Sigmoid colon (tissue), 7 donors: Measurements from ENCODE around the gene NUPR1. TPM values are rescaled to one million over a fixed set of nuclear protein-coding genes. Genes with fewer than 3 reads are reported as not detected.
A peak's percentile ranks its signal among the peaks of the same experiment; 100 is the strongest.
"Not testable (repeated sequence)": the region's sequence is repeated elsewhere in the genome, so short reads cannot be mapped to it uniquely, and the experiment has no call there.

Experiments used
- DNase-seq: peaks from one replicate; pipeline ENCODE4 v3.0.0-alpha.2; 2019
- H3K27ac ChIP-seq, 4 donors: fragments of 200-600 bp; sonication (generic); one replicate each; pipeline ENCODE4 v1.5.1; 2016 to 2019; ENCODE audit warnings: mild to moderate bottlenecking in 1 of 4
- H3K27me3 ChIP-seq, 3 donors: fragments of 200-600 bp; sonication (generic); one replicate each; pipeline ENCODE4 v1.5.1; 2019; ENCODE audit warnings: mild to moderate bottlenecking in 1 of 3
- H3K36me3 ChIP-seq, 4 donors: fragments of 200-600 bp; sonication (generic); one replicate each; pipeline ENCODE4 v1.5.1; 2016 to 2019
- H3K4me1 ChIP-seq, 4 donors: fragments of 200-600 bp; sonication (generic); one replicate each; pipeline ENCODE4 v1.5.1; 2017 to 2019
- H3K4me3 ChIP-seq, 4 donors: fragments of 200-600 bp; sonication (generic); one replicate each; pipeline ENCODE4 v1.5.1; 2017 to 2019; ENCODE audit warnings: mild to moderate bottlenecking in 2 of 4, moderate library complexity in 1 of 4
- H3K9me3 ChIP-seq, 4 donors: fragments of 200-600 bp in 3 of 4; sonication (generic) in 3 of 4; one replicate each; pipeline versions ENCODE4 v1.5.1 to v1.6.1; 2013 to 2019
- EP300 ChIP-seq, 4 donors: sonication (generic); formaldehyde crosslinking; IDR thresholded peaks; one replicate each; pipeline ENCODE4 v1.6.1; 2017; ENCODE audit warnings: antibody characterized with exemption in 4 of 4
- POLR2A ChIP-seq, 2 donors: fragments of 450-650 bp; IDR thresholded peaks; one replicate each; pipeline ENCODE4 v1.6.1; 2016; ENCODE audit warnings: antibody characterized with exemption in 2 of 2, mild to moderate bottlenecking in 2 of 2, moderate library complexity in 2 of 2
- POLR2AphosphoS5 ChIP-seq, 4 donors: sonication (generic); formaldehyde crosslinking; IDR thresholded peaks; one replicate each; pipeline ENCODE4 v1.6.1; 2017; ENCODE audit warnings: antibody characterized with exemption in 4 of 4
- WGBS, 2 donors: extraction: QIAGEN DNeasy Blood & Tissue Kit; methylation state at CpG; one replicate each; pipeline ENCODE4 v1.1.7; 2013; 5-methylcytosine and 5-hydroxymethylcytosine counted together
- intact Hi-C: fragments of 100-400 bp; cut with DNase I; formaldehyde crosslinking; loops from one replicate; pipeline ENCODE4 v1.15.1; 2023
- polyA plus RNA-seq, 3 donors: library from polyadenylated mRNA; stranded (reverse); fragments of 200-250 nt; gene quantifications; one replicate each; pipeline ENCODE4 v1.2.3, GENCODE V29; 2013
- total RNA-seq, 4 donors: library from RNA; depleted of rRNA; stranded (reverse); fragments of >200 nt; gene quantifications; one replicate each; pipeline ENCODE4 v1.1.0, GENCODE V29; 2016
- TF ChIP-seq, protein P1 (sequence below), 4 experiments: fragments of 450-650 bp in 3 of 4; fragments of 200-600 bp in 1 of 4; IDR thresholded peaks; one replicate each; pipeline ENCODE4 v1.5.1; 2016 to 2019; ENCODE audit warnings: antibody characterized with exemption in 4 of 4, mild to moderate bottlenecking in 3 of 4, moderate library complexity in 2 of 4
- donor health status: healthy with polysubstance abuse.
- donor health status: Bipolar disorder and iron deficiency.
- donor health status: healthy.

NUPR1 gene
- total and polyA plus RNA-seq, 7 donors = 48.6 to 318 (median 70.8) TPM

DNA sequence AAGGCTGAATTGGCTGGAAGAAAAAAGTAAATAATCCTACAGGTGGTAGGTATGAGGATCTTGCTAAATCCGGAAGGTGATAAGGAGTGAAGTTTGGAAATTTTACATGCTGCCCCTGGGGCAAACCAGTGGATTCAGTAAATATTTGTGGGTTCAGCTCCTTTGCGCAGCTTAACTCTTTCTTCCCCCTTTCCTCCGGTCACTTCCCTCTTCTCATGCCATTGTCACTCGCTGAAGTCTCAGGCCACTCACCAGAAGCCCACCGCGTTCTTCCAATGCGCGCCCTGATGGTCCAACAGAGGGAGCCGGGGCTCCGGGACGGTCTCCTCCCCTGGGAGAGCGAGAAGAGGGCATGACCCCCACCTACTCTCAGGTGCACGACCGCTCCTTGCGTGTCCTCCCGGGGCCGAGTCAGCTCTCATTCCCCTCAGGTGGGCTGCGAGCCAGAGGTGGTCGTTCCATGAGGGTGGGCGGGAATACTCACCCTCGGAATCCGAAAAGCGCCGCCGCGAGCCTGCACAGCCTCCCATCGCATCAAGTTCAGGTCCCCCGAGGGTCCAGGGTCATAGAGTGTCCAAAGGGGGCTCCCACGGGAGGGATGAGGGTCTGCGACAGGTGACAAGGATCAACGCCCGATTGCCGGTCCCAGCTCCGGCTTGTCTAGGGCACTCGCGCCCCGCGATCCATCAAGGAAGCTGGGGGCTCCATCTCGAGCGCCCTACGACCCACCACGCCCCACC lies 47.4 kb downstream of the NUPR1 start:
- WGBS, 2 donors = 0 to 1% methylated on average over 42 of the region's 42 CpGs
- peaks cover 0 to 36% (median 9%) of the 10 kb centered on the region in 4 donors for H3K36me3 ChIP-seq
- TF ChIP-seq, protein P1, sequence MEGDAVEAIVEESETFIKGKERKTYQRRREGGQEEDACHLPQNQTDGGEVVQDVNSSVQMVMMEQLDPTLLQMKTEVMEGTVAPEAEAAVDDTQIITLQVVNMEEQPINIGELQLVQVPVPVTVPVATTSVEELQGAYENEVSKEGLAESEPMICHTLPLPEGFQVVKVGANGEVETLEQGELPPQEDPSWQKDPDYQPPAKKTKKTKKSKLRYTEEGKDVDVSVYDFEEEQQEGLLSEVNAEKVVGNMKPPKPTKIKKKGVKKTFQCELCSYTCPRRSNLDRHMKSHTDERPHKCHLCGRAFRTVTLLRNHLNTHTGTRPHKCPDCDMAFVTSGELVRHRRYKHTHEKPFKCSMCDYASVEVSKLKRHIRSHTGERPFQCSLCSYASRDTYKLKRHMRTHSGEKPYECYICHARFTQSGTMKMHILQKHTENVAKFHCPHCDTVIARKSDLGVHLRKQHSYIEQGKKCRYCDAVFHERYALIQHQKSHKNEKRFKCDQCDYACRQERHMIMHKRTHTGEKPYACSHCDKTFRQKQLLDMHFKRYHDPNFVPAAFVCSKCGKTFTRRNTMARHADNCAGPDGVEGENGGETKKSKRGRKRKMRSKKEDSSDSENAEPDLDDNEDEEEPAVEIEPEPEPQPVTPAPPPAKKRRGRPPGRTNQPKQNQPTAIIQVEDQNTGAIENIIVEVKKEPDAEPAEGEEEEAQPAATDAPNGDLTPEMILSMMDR (IDR thresholded peaks at IDR 0.05) = peak in 3 of 4 experiments; percentile 29 to 47 (median 33)
- TF ChIP-seq EP300 (IDR thresholded peaks at IDR 0.05) = no peak
- intact Hi-C loops = no loop called here
- H3K4me3 ChIP-seq = peak overlapping the region; percentile 73 to 97 (median 82)
- peaks cover 0 to 20% (median 13%) of the 10 kb centered on the region in 4 donors for H3K4me1 ChIP-seq
- DNase-seq = peak; percentile 77
- H3K9me3 ChIP-seq = no peaks in the 10 kb centered on the region
- H3K27ac ChIP-seq = peak overlapping the region; percentile 92 to 93 (median 93)
- H3K27me3 ChIP-seq = no peaks in the 10 kb centered on the region

DNA sequence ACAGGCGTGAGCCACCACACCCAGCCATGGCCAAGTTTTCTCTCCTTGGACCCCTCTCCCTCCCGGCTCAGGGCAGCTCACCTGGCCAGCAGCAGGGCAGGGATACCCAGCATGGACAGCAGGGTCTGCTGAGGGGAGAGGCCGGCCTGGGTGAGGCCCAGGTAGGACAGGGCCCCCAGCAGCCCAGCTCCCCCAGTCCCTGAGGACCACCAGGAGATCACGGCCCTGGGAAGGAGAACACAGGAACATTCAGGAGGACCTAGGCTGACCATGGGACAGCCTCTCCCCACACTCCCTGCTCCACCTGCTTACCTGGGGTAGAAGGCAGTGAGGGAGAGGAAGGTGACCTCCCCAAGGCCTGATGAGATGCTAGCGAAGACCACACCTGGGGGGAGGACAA lies 52.5 kb downstream of the NUPR1 start:
- no peak for TF ChIP-seq POLR2AphosphoS5 (IDR thresholded peaks at IDR 0.05)
- TF ChIP-seq POLR2A (IDR thresholded peaks at IDR 0.05) = no peak
- TF ChIP-seq EP300 (IDR thresholded peaks at IDR 0.05) = no peak
- TF ChIP-seq, protein P1 (IDR thresholded peaks at IDR 0.05) = no peak
- H3K36me3 ChIP-seq = peaks cover 8 to 85% (median 22%) of the 10 kb centered on the region in 4 donors
- H3K27ac ChIP-seq = no peak overlapping the region
- 91 to 97% methylated on average over 5 of the region's 5 CpGs for WGBS, 2 donors
- no peak for DNase-seq
- peaks cover 0 to 20% (median 13%) of the 10 kb centered on the region in 4 donors for H3K4me1 ChIP-seq
- H3K27me3 ChIP-seq = no peaks in the 10 kb centered on the region
- H3K4me3 ChIP-seq = no peak overlapping the region
- no peaks in the 10 kb centered on the region for H3K9me3 ChIP-seq
- intact Hi-C loops = no loop called here

DNA sequence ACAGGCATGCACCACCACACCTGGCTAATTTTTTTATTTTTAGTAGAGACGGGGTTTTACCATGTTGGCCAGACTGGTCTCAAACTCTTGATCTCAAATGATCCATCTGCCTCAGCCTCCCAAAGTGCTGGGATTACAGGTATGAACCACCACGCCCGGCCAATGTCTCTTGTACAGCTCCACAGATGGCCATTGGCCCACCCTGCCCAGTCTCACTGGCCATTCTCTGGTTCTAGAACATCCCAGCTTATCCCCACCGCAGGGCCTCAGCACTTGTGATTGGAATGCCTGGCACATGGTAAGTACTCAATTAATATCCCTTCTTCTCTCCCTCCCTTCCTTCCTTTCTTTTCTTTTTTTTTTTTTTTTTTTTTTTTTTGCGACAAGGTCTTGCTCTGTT lies 55.4 kb downstream of the NUPR1 start:
- 88 to 96% methylated on average over 5 of the region's 5 CpGs for WGBS, 2 donors
- DNase-seq, intact Hi-C loops, H3K4me1 ChIP-seq, H3K27me3 ChIP-seq, H3K27ac ChIP-seq, H3K4me3 ChIP-seq, H3K9me3 ChIP-seq: not testable (repeated sequence)
- peaks cover 8 to 97% (median 31%) of the 10 kb centered on the region in 4 donors for H3K36me3 ChIP-seq

Other genes starting within 250 kb of the NUPR1 start
- gene SBK1, start 246.4 kb downstream of the NUPR1 start, total RNA-seq = under 1 TPM in 3 of 4 donors, not detected in 1; 0.14 to 0.36 (median 0.33) TPM
- 1 to 10 TPM in 1 of 3 donors, under 1 TPM in 1, not detected in 1; under 0.01 to 1.3 TPM for gene SBK1, start 246.4 kb downstream of the NUPR1 start, polyA plus RNA-seq
- gene NPIPB6, start 175.5 kb downstream of the NUPR1 start, total RNA-seq = 1 to 10 TPM in 3 of 4 donors, not detected in 1; 2.1 to 4.1 (median 3.4) TPM
- 1 to 10 TPM in 1 of 3 donors, under 1 TPM in 1, not detected in 1; 0.60 to 1.1 TPM for gene NPIPB6, start 175.5 kb downstream of the NUPR1 start, polyA plus RNA-seq
- gene EIF3CL, start 135.1 kb downstream of the NUPR1 start, total RNA-seq = 100 to 1,000 TPM; 107 to 235 (median 116) TPM
- gene EIF3CL, start 135.1 kb downstream of the NUPR1 start, polyA plus RNA-seq = 10 to 100 TPM; 46.2 to 54.6 (median 48.5) TPM
- not detected for gene NPIPB7, start 66.6 kb downstream of the NUPR1 start, total RNA-seq
- 1 to 10 TPM in 1 of 3 donors, under 1 TPM in 2; 0.48 to 1.8 (median 0.92) TPM for gene NPIPB7, start 66.6 kb downstream of the NUPR1 start, polyA plus RNA-seq
- gene CLN3, start 46.9 kb downstream of the NUPR1 start, total RNA-seq = 10 to 100 TPM; 16.8 to 23.0 (median 17.9) TPM
- gene CLN3, start 46.9 kb downstream of the NUPR1 start, polyA plus RNA-seq = 100 to 1,000 TPM in 1 of 3 donors, 10 to 100 TPM in 2; 31.2 to 123 (median 53.6) TPM
- 1 to 10 TPM in 2 of 4 donors, under 1 TPM in 2; 0.68 to 1.1 (median 1.0) TPM for gene APOBR, start 44.3 kb downstream of the NUPR1 start, total RNA-seq
- 10 to 100 TPM; 10.8 to 94.5 (median 24.0) TPM for gene APOBR, start 44.3 kb downstream of the NUPR1 start, polyA plus RNA-seq
- gene IL27, start 32.1 kb downstream of the NUPR1 start, total RNA-seq = not detected
- under 1 TPM in 1 of 3 donors, not detected in 2; 0.22 TPM for gene IL27, start 32.1 kb downstream of the NUPR1 start, polyA plus RNA-seq
- 10 to 100 TPM; 38.5 to 58.7 (median 44.9) TPM for gene SGF29, start 14.9 kb upstream of the NUPR1 start, total RNA-seq
- gene SGF29, start 14.9 kb upstream of the NUPR1 start, polyA plus RNA-seq = 10 to 100 TPM; 13.2 to 22.9 (median 15.6) TPM
- gene SULT1A2, start 58.1 kb upstream of the NUPR1 start, total RNA-seq = 1 to 10 TPM in 1 of 4 donors, under 1 TPM in 1, not detected in 2; 0.71 to 1.9 TPM
- gene SULT1A2, start 58.1 kb upstream of the NUPR1 start, polyA plus RNA-seq = 100 to 1,000 TPM in 1 of 3 donors, 10 to 100 TPM in 2; 20.4 to 101 (median 25.1) TPM
- 10 to 100 TPM; 10.2 to 27.7 (median 15.0) TPM for gene SULT1A1, start 71.1 kb upstream of the NUPR1 start, total RNA-seq
- 100 to 1,000 TPM in 2 of 3 donors, 10 to 100 TPM in 1; 89.4 to 283 (median 276) TPM for gene SULT1A1, start 71.1 kb upstream of the NUPR1 start, polyA plus RNA-seq
- 1 to 10 TPM in 1 of 4 donors, under 1 TPM in 2, not detected in 1; 0.27 to 1.8 (median 0.55) TPM for gene NPIPB8, start 99.1 kb upstream of the NUPR1 start, total RNA-seq
- gene NPIPB8, start 99.1 kb upstream of the NUPR1 start, polyA plus RNA-seq = under 1 TPM in 1 of 3 donors, not detected in 2; 0.12 TPM
- gene EIF3C, start 172.5 kb upstream of the NUPR1 start, total RNA-seq = 100 to 1,000 TPM in 3 of 4 donors, 10 to 100 TPM in 1; 67.4 to 249 (median 134) TPM
- 100 to 1,000 TPM; 220 to 455 (median 265) TPM for gene EIF3C, start 172.5 kb upstream of the NUPR1 start, polyA plus RNA-seq
- 1 to 10 TPM in 2 of 4 donors, under 1 TPM in 1, not detected in 1; 0.49 to 7.5 (median 1.8) TPM for gene NPIPB9, start 212.8 kb upstream of the NUPR1 start, total RNA-seq
- gene NPIPB9, start 212.8 kb upstream of the NUPR1 start, polyA plus RNA-seq = under 1 TPM in 1 of 3 donors, not detected in 2; 0.87 TPM